A549 (cell line): ENCODE measurements around the gene LRP6.

Source experiments
- SMC3 ChIP-seq: fragments of >200 bp; sonication (Bioruptor Twin); formaldehyde crosslinking; IDR thresholded peaks from 3 replicates; pipeline ENCODE4 v1.6.1; 2018; ENCODE audit warnings: inconsistent platforms
- TF ChIP-seq, protein P1 (sequence below): fragments of >200 bp; sonication (Bioruptor Twin); formaldehyde crosslinking; IDR thresholded peaks from 2 replicates; pipeline ENCODE4 v1.6.1; 2016
- TF ChIP-seq, protein P2 (sequence below): fragments of >200 bp; sonication (Bioruptor Twin); formaldehyde crosslinking; IDR thresholded peaks from 3 replicates; pipeline ENCODE4 v1.5.1; 2016

DNA sequence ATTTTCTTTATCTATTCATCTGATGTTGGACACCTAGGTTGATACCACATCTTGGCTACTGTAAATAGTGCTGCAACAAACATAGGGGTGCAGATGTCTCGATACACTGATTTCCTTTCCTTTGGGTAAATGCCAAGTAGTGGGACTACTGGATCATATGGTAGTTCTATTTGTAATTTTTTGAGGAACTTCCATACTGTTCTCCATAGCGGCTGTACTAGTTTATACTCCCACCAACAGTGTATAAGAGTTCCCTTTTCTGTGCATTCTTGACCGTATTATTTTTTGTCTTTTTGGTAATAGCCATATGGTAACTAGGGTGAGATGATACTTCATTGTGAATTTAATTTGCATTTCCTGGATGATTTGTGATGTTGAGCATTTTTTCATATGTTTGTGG, 71.8 kb downstream of the LRP6 start:
- TF ChIP-seq, protein P1, sequence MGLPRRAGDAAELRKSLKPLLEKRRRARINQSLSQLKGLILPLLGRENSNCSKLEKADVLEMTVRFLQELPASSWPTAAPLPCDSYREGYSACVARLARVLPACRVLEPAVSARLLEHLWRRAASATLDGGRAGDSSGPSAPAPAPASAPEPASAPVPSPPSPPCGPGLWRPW, result no peak
- TF ChIP-seq, protein P2, sequence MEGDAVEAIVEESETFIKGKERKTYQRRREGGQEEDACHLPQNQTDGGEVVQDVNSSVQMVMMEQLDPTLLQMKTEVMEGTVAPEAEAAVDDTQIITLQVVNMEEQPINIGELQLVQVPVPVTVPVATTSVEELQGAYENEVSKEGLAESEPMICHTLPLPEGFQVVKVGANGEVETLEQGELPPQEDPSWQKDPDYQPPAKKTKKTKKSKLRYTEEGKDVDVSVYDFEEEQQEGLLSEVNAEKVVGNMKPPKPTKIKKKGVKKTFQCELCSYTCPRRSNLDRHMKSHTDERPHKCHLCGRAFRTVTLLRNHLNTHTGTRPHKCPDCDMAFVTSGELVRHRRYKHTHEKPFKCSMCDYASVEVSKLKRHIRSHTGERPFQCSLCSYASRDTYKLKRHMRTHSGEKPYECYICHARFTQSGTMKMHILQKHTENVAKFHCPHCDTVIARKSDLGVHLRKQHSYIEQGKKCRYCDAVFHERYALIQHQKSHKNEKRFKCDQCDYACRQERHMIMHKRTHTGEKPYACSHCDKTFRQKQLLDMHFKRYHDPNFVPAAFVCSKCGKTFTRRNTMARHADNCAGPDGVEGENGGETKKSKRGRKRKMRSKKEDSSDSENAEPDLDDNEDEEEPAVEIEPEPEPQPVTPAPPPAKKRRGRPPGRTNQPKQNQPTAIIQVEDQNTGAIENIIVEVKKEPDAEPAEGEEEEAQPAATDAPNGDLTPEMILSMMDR, result no peak
- TF ChIP-seq SMC3, result no peak
